ENCODE results near the gene ACAD8. TPM values are rescaled to one million over a fixed set of nuclear protein-coding genes. Genes with fewer than 3 reads are reported as not detected.

The ACAD8 gene
- total and polyA plus RNA-seq, 2 of the 4 experiments (the other 2 are of a cell fraction): 11.1 to 21.2 TPM

DNA sequence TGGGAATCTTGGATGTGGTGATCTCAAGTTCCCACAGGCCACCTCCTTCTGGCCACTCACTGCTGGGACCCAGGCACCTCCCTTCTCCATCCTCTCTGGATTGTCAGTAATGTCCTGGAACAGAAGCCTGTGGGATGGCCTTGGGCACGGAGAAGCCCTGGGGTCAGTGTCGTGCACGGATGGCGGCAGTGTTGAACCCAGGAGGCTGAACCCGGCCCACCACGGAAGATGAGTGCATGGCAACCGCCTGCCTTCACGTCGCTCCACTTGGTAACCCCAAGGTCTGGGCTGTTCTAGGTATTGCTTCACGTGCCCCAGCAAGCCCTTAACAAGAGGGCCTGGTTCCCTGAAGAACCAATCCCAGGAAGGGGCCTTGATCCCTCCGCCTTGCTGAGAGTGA is 7.3 kb upstream of the ACAD8 start:
- H3K79me1 ChIP-seq (ENCODE audit: low read depth in 1 of 2, low read length in 2 of 2): no peaks in the 10 kb centered on the region; a peak in 1 of 4 replicates
- DNase-seq: no peak
- no peak overlapping the region for H3K9ac ChIP-seq (ENCODE audit: low read depth, low read length)
- H2BK5ac ChIP-seq (ENCODE audit: low read depth, low read length, poor library complexity, severe bottlenecking): no peak overlapping the region
- no peak overlapping the region for H2AFZ ChIP-seq (replicated peaks; ENCODE audit: low read length, poor library complexity)
- no peak overlapping the region for H3K4ac ChIP-seq (ENCODE audit: low read depth, low read length)
- in situ Hi-C loops (cut with MboI; ENCODE audit: low sequenced_read_pairs): no loop called here
- TF ChIP-seq RFX5 (IDR thresholded peaks at IDR 0.05; ENCODE audit: low read depth, low read length) (no peak), SMC3 (IDR thresholded peaks at IDR 0.05; ENCODE audit: low read depth, low read length) (no peak), CEBPB (IDR thresholded peaks at IDR 0.05; ENCODE audit: low read depth, low read length) (no peak), FOS (IDR thresholded peaks at IDR 0.05; ENCODE audit: low read depth, low read length) (no peak), RAD21 (IDR thresholded peaks at IDR 0.05; ENCODE audit: low read length) (no peak), MXI1 (IDR thresholded peaks at IDR 0.05; ENCODE audit: borderline replicate concordance, low read depth, low read length) (no peak), MAZ (IDR thresholded peaks at IDR 0.05; ENCODE audit: borderline replicate concordance, low read depth, low read length) (no peak), POLR2A (IDR thresholded peaks at IDR 0.05; ENCODE audit: low read depth, low read length) (no peak), RCOR1 (IDR thresholded peaks at IDR 0.05; ENCODE audit: insufficient replicate concordance, low read length) (no peak), CHD1 (IDR thresholded peaks at IDR 0.05; ENCODE audit: low read depth, low read length) (no peak), NFE2L2 (IDR thresholded peaks at IDR 0.05; ENCODE audit: low read depth, low read length) (no peak), BHLHE40 (IDR thresholded peaks at IDR 0.05; ENCODE audit: low read depth, low read length) (no peak), MAFK (IDR thresholded peaks at IDR 0.05; ENCODE audit: low read depth, low read length) (no peak)
- TF ChIP-seq, protein P1, sequence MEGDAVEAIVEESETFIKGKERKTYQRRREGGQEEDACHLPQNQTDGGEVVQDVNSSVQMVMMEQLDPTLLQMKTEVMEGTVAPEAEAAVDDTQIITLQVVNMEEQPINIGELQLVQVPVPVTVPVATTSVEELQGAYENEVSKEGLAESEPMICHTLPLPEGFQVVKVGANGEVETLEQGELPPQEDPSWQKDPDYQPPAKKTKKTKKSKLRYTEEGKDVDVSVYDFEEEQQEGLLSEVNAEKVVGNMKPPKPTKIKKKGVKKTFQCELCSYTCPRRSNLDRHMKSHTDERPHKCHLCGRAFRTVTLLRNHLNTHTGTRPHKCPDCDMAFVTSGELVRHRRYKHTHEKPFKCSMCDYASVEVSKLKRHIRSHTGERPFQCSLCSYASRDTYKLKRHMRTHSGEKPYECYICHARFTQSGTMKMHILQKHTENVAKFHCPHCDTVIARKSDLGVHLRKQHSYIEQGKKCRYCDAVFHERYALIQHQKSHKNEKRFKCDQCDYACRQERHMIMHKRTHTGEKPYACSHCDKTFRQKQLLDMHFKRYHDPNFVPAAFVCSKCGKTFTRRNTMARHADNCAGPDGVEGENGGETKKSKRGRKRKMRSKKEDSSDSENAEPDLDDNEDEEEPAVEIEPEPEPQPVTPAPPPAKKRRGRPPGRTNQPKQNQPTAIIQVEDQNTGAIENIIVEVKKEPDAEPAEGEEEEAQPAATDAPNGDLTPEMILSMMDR (conservative IDR thresholded peaks at IDR 0.05; ENCODE audit: low read depth, low read length): no peak
- TF ChIP-seq, protein P2, sequence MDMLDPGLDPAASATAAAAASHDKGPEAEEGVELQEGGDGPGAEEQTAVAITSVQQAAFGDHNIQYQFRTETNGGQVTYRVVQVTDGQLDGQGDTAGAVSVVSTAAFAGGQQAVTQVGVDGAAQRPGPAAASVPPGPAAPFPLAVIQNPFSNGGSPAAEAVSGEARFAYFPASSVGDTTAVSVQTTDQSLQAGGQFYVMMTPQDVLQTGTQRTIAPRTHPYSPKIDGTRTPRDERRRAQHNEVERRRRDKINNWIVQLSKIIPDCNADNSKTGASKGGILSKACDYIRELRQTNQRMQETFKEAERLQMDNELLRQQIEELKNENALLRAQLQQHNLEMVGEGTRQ (IDR thresholded peaks at IDR 0.05; ENCODE audit: low read depth, low read length): no peak
- TF ChIP-seq, protein P3, sequence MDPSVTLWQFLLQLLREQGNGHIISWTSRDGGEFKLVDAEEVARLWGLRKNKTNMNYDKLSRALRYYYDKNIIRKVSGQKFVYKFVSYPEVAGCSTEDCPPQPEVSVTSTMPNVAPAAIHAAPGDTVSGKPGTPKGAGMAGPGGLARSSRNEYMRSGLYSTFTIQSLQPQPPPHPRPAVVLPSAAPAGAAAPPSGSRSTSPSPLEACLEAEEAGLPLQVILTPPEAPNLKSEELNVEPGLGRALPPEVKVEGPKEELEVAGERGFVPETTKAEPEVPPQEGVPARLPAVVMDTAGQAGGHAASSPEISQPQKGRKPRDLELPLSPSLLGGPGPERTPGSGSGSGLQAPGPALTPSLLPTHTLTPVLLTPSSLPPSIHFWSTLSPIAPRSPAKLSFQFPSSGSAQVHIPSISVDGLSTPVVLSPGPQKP (IDR thresholded peaks at IDR 0.05; ENCODE audit: borderline replicate concordance, low read depth, low read length): no peak
- no peaks in the 10 kb centered on the region for H3K9me3 ChIP-seq (ENCODE audit: control insufficient read depth, insufficient read depth, low read length)
- H2BK20ac ChIP-seq (ENCODE audit: low read depth, low read length): no peak overlapping the region
- H4K5ac ChIP-seq (ENCODE audit: low read depth, low read length): no peak overlapping the region
- H2AK9ac ChIP-seq (replicated peaks; ENCODE audit: low read depth, low read length, poor library complexity): no peak overlapping the region
- ChIA-PET CTCF (no interaction called here), POLR2A (ENCODE audit: unreplicated experiment) (no interaction called here)
- H3K4me3 ChIP-seq (ENCODE audit: insufficient read depth, low read depth, low read length): no peak overlapping the region
- no peak overlapping the region for H2BK15ac ChIP-seq (ENCODE audit: low read depth, low read length)
- H3K27me3 ChIP-seq (ENCODE audit: control insufficient read depth, insufficient read depth, low read length): no peaks in the 10 kb centered on the region
- H3K9me1 ChIP-seq (ENCODE audit: insufficient read depth, low read length): no peaks in the 10 kb centered on the region; the same call in 1 of the 2 replicates
- H3K23ac ChIP-seq (ENCODE audit: low read depth, low read length): no peak overlapping the region
- H3K4me2 ChIP-seq (ENCODE audit: low read depth, low read length): no peak overlapping the region
- H3K56ac ChIP-seq (ENCODE audit: extremely low read depth, insufficient read depth, low read length): no peak overlapping the region
- H3K27ac ChIP-seq (ENCODE audit: insufficient read depth, low read length): no peak overlapping the region
- no peak overlapping the region for H2BK120ac ChIP-seq (ENCODE audit: low read depth, low read length)
- H3K14ac ChIP-seq (replicated peaks; ENCODE audit: low read depth, low read length): no peak overlapping the region
- 60% methylated on average over 1 of the region's 11 CpGs; no CpG with 5 or more reads in 1 of the 2 experiments for WGBS, 2 experiments (ENCODE audit: extremely low coverage in 2 of 2, insufficient read length in 1 of 2)
- no TSS peak for BruUV-seq (replicated peaks)
- no peak overlapping the region for H4K91ac ChIP-seq (ENCODE audit: insufficient read depth, low read depth, low read length)
- no peak overlapping the region for H3K18ac ChIP-seq (ENCODE audit: low read depth, low read length)
- intact Hi-C loops (cut with micrococcal nuclease): no loop called here
- H4K20me1 ChIP-seq (ENCODE audit: insufficient read depth, low read length): no peaks in the 10 kb centered on the region
- peaks cover 67% of the 10 kb centered on the region for H3K36me3 ChIP-seq (ENCODE audit: control insufficient read depth, insufficient read depth, low read length)
- H2AK5ac ChIP-seq (ENCODE audit: low read depth, low read length): no peak overlapping the region
- no peak for ATAC-seq (ENCODE audit: low read depth)
- dilution Hi-C loops (cut with HindIII; ENCODE audit: low sequenced_read_pairs, unreplicated experiment): no loop called here
- H3K4me1 ChIP-seq (ENCODE audit: control insufficient read depth, insufficient read depth, low read length): no peaks in the 10 kb centered on the region
- H4K8ac ChIP-seq (ENCODE audit: low read depth in 2 of 2, low read length in 2 of 2): no peak overlapping the region

All from IMR-90 (cell line).